ENCODE measurements around the gene COL1A1. TPM values are rescaled to one million over a fixed set of nuclear protein-coding genes. Genes with fewer than 3 reads are reported as not detected.

The COL1A1 gene
- polyA plus RNA-seq, 1 donor: 3,500 TPM

- no peak for DNase-seq (ENCODE audit: low read depth)
These were observed 29.3 kb downstream of the COL1A1 start for GRCh38 chr17:50172130-50172529.

- DNase-seq (ENCODE audit: low read depth): no peak
These were observed 29.9 kb downstream of the COL1A1 start for GRCh38 chr17:50171371-50172071.

GRCh38 chr17:50170662-50171370 lies 30.6 kb downstream of the COL1A1 start:
- no peak for DNase-seq (ENCODE audit: low read depth)

- DNase-seq (ENCODE audit: low read depth): no peak
These were observed 31.5 kb downstream of the COL1A1 start for GRCh38 chr17:50169881-50170459.

GRCh38 chr17:50169121-50169764 lies 32.2 kb downstream of the COL1A1 start:
- DNase-seq (ENCODE audit: low read depth): no peak

- DNase-seq (ENCODE audit: low read depth): no peak
These were observed 33.1 kb downstream of the COL1A1 start for GRCh38 chr17:50168319-50168718.

- DNase-seq (ENCODE audit: low read depth): no peak
These were observed 34.1 kb downstream of the COL1A1 start for GRCh38 chr17:50167371-50167770.

- DNase-seq (ENCODE audit: low read depth): no peak
These were observed 34.8 kb downstream of the COL1A1 start for GRCh38 chr17:50166518-50167181.

GRCh38 chr17:50165867-50166517 lies 35.4 kb downstream of the COL1A1 start, which contains the start of gene SGCA:
Gene SGCA, plus strand, starts transcription at chr17:50166005. Its CDS starts 36 bp downstream, at chr17:50166041.
- DNase-seq (ENCODE audit: low read depth): no peak

GRCh38 chr17:50165466-50165865 lies 36.0 kb downstream of the COL1A1 start:
- no peak for DNase-seq (ENCODE audit: low read depth)

GRCh38 chr17:50165066-50165465 lies 36.4 kb downstream of the COL1A1 start:
- DNase-seq (ENCODE audit: low read depth): no peak

GRCh38 chr17:50164697-50164988 lies 36.8 kb downstream of the COL1A1 start:
- DNase-seq (ENCODE audit: low read depth): no peak

GRCh38 chr17:50163843-50164696 lies 37.4 kb downstream of the COL1A1 start:
- no peak for DNase-seq (ENCODE audit: low read depth)

GRCh38 chr17:50162466-50163254 lies 38.8 kb downstream of the COL1A1 start:
- no peak for DNase-seq (ENCODE audit: low read depth)

- DNase-seq (ENCODE audit: low read depth): no peak
These were observed 39.5 kb downstream of the COL1A1 start for GRCh38 chr17:50161911-50162288.

GRCh38 chr17:50161023-50161910 lies 40.2 kb downstream of the COL1A1 start:
- DNase-seq (ENCODE audit: low read depth): peak; percentile 84

GRCh38 chr17:50157891-50158290 lies 43.5 kb downstream of the COL1A1 start:
- DNase-seq (ENCODE audit: low read depth): no peak

- DNase-seq (ENCODE audit: low read depth): no peak
These were observed 46.2 kb downstream of the COL1A1 start for GRCh38 chr17:50155115-50155819.
